22Rv1 (cell line): Measurements from ENCODE around the gene ATXN7L1.

Experiments used
- ZFX ChIP-seq: fragments of 450-650 bp; IDR thresholded peaks from 2 replicates; pipeline ENCODE4 v1.6.1; 2017; ENCODE audit warnings: antibody characterized with exemption, borderline replicate concordance
- TF ChIP-seq, protein P1 (sequence below): fragments of 450-650 bp; IDR thresholded peaks from 2 replicates; pipeline ENCODE4 v1.5.1; 2017; ENCODE audit warnings: mild to moderate bottlenecking

DNA sequence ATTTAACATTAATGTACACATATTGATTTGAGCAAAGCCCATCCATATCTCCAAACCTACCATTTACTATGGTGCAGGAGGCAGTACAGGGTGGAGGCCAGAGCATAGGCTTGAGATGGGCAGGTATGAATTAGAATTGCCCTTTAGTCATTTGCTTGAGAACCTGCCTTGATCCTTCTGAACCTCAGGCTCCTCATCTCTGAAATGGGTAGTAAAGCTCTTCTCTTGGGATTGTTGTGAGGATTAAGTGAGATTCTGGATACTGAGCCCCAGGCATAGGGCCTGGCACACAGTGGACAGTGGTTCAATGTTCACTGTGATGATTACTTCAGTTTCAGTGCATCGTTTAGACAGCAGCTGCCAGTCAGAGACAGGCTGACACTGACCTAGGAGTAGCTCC lies 5.0 kb upstream of the ATXN7L1 start:
- TF ChIP-seq, protein P1, sequence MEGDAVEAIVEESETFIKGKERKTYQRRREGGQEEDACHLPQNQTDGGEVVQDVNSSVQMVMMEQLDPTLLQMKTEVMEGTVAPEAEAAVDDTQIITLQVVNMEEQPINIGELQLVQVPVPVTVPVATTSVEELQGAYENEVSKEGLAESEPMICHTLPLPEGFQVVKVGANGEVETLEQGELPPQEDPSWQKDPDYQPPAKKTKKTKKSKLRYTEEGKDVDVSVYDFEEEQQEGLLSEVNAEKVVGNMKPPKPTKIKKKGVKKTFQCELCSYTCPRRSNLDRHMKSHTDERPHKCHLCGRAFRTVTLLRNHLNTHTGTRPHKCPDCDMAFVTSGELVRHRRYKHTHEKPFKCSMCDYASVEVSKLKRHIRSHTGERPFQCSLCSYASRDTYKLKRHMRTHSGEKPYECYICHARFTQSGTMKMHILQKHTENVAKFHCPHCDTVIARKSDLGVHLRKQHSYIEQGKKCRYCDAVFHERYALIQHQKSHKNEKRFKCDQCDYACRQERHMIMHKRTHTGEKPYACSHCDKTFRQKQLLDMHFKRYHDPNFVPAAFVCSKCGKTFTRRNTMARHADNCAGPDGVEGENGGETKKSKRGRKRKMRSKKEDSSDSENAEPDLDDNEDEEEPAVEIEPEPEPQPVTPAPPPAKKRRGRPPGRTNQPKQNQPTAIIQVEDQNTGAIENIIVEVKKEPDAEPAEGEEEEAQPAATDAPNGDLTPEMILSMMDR = no peak
- no peak for TF ChIP-seq ZFX
